B cell (primary cell): ENCODE data around the gene C20orf204. TPM values are rescaled to one million over a fixed set of nuclear protein-coding genes. Genes with fewer than 3 reads are reported as not detected.
A peak's percentile ranks its signal among the peaks of the same experiment; 100 is the strongest.

Source experiments
- ATAC-seq: fragments of 200-7000 bp; cut with Tn5 transposase; one replicate; pipeline ENCODE4 v1.10.0; 2021; ENCODE audit warnings: low read depth, mild to moderate bottlenecking, moderate number of reproducible peaks, moderate library complexity
- CTCF ChIA-PET: fragments of 350-600 bp; sonication (Branson Sonifier 250); formaldehyde crosslinking; loops from one replicate; lab custom pipeline; 2021; ENCODE audit warnings: antibody characterized with exemption, inconsistent platforms; lab: Charles Lee
- POLR2A ChIA-PET: fragments of 350-600 bp; sonication (Branson Sonifier 250); formaldehyde crosslinking; loops from one replicate; lab custom pipeline; 2021; ENCODE audit warnings: antibody characterized with exemption; lab: Charles Lee
- DNase-seq: peaks from one replicate; pipeline ENCODE4 v3.0.0; 2013
- H2AFZ ChIP-seq: 2 replicates; pipeline ENCODE4 v1.6.1; 2012; ENCODE audit warnings: mild to moderate bottlenecking, low read depth, low read length; ENCODE audit not compliant: insufficient read depth, poor library complexity, severe bottlenecking
- H3K27ac ChIP-seq, 2 donors: 1 replicate in 1 of 2; 2 replicates in 1 of 2; pipeline ENCODE4 v1.5.1; 2012 to 2013; ENCODE audit warnings: low read length in 2 of 2, mild to moderate bottlenecking in 2 of 2, moderate library complexity in 1 of 2
- H3K27me3 ChIP-seq, 4 experiments: fragments of 200-600 bp in 1 of 4; sonication (generic) in 1 of 4; replicated peaks in 1 of 4; 1 replicate in 2 of 4; 2 replicates in 2 of 4; pipeline versions ENCODE4 v1.6.1 to v1.7.0; 2013 to 2016; ENCODE audit warnings: low read length in 3 of 4, mild to moderate bottlenecking in 2 of 4, mixed read lengths in 1 of 4, moderate library complexity in 1 of 4; ENCODE audit not compliant: insufficient read depth in 4 of 4, control insufficient read depth in 3 of 4; ENCODE audit errors: control extremely low read depth in 1 of 4
- H3K36me3 ChIP-seq, 2 experiments: replicated peaks in 1 of 2; 1 replicate in 1 of 2; 2 replicates in 1 of 2; pipeline versions ENCODE4 v1.6.1 to v1.7.1; 2013; ENCODE audit warnings: low read length in 1 of 2; ENCODE audit not compliant: insufficient read depth in 2 of 2, control insufficient read depth in 1 of 2; ENCODE audit errors: control extremely low read depth in 1 of 2, extremely low read depth in 1 of 2
- H3K4me1 ChIP-seq, 2 donors: fragments of 200-600 bp in 1 of 2; sonication (generic) in 1 of 2; 1 replicate in 1 of 2; 2 replicates in 1 of 2; pipeline versions ENCODE4 v1.5.1 to v1.6.1; 2013 to 2017; ENCODE audit warnings: low read length in 2 of 2; ENCODE audit not compliant: control insufficient read depth in 2 of 2, insufficient read depth in 2 of 2
- H3K4me2 ChIP-seq: replicated peaks from 2 replicates; pipeline ENCODE3; 2012; ENCODE audit warnings: mild to moderate bottlenecking, low read depth, low read length; ENCODE audit not compliant: poor library complexity, severe bottlenecking
- H3K4me3 ChIP-seq, 5 experiments: fragments of 200-600 bp in 1 of 5; sonication (generic) in 1 of 5; 1 replicate in 3 of 5; 2 replicates in 2 of 5; pipeline versions ENCODE4 v1.5.1 to v1.7.0; 2011 to 2016; ENCODE audit warnings: low read length in 4 of 5, mild to moderate bottlenecking in 4 of 5, low read depth in 2 of 5, control low read depth in 1 of 5, moderate library complexity in 1 of 5; ENCODE audit not compliant: insufficient read depth in 1 of 5; ENCODE audit errors: control extremely low read depth in 1 of 5, extremely low read depth in 1 of 5
- H3K79me2 ChIP-seq: fragments of 200-600 bp; sonication (generic); one replicate; pipeline ENCODE4 v1.6.0; 2016; ENCODE audit warnings: low read length; ENCODE audit not compliant: control insufficient read depth, insufficient read depth
- H3K9ac ChIP-seq: fragments of 200-600 bp; sonication (generic); 2 replicates; pipeline ENCODE4 v1.6.1; 2017; ENCODE audit warnings: mild to moderate bottlenecking, low read length, moderate library complexity
- H3K9me3 ChIP-seq, 3 donors: one replicate each; pipeline versions ENCODE4 v1.6.1 to v1.7.1; 2013; ENCODE audit warnings: low read length in 2 of 3; ENCODE audit not compliant: control insufficient read depth in 2 of 3, insufficient read depth in 1 of 3; ENCODE audit errors: control extremely low read depth in 1 of 3
- H4K20me1 ChIP-seq: 2 replicates; pipeline ENCODE4 v1.6.0; 2012; ENCODE audit warnings: mild to moderate bottlenecking, low read length; ENCODE audit not compliant: insufficient read depth, control insufficient read depth, poor library complexity, severe bottlenecking
- H3K27ac Mint-ChIP-seq: one replicate; pipeline ENCODE4 v1.8.0; 2021; ENCODE audit warnings: mixed read lengths
- H3K27me3 Mint-ChIP-seq: one replicate; pipeline ENCODE4 v1.8.0; 2021; ENCODE audit warnings: mixed read lengths
- H3K4me1 Mint-ChIP-seq: one replicate; pipeline ENCODE4 v1.8.0; 2021; ENCODE audit warnings: mixed read lengths
- H3K4me3 Mint-ChIP-seq: one replicate; pipeline ENCODE4 v1.8.0; 2021; ENCODE audit warnings: mixed read lengths
- H3K9me3 Mint-ChIP-seq: one replicate; pipeline ENCODE4 v1.8.0; 2022; ENCODE audit warnings: mixed read lengths; ENCODE audit not compliant: insufficient read depth
- EZH2 ChIP-seq: IDR thresholded peaks from 2 replicates; pipeline ENCODE4 v1.6.1; 2012; ENCODE audit warnings: borderline replicate concordance, low read depth, mild to moderate bottlenecking, moderate library complexity, low read length; ENCODE audit not compliant: insufficient read depth, poor library complexity, severe bottlenecking
- WGBS: methylation state at CpG from one replicate; pipeline ENCODE4 v1.1.5; 2013; ENCODE audit warnings: missing lambda C conversion rate; ENCODE audit not compliant: insufficient coverage; 5-methylcytosine and 5-hydroxymethylcytosine counted together
- intact Hi-C: fragments of 100-400 bp; cut with micrococcal nuclease; formaldehyde crosslinking; loops from one replicate; pipeline ENCODE4 v1.10.0; 2022
- polyA plus RNA-seq: library from polyadenylated mRNA; depleted of rRNA; stranded (reverse); fragments of >200 nt; gene quantifications from 2 replicates; pipeline ENCODE4 v1.2.3, GENCODE V29; 2012
- total RNA-seq, 2 donors: library from RNA; stranded (reverse); fragments of 120-200 nt in 1 of 2; gene quantifications; 1 replicate in 1 of 2; 2 replicates in 1 of 2; pipeline versions ENCODE4 v1.2.3 to v1.2.4, GENCODE V29; 2013 to 2022
- TF ChIP-seq, protein P1 (sequence below): fragments of 200-600 bp; IDR thresholded peaks from one replicate; pipeline ENCODE4 v1.8.0; 2022; ENCODE audit warnings: antibody characterized with exemption, mild to moderate bottlenecking

The C20orf204 gene
- total and polyA plus RNA-seq, 2 donors (not counting 1 experiment from before 2014, with no cell fraction given), result 0.24 to 2.5 TPM

GRCh38 chr20:64038565-64039292 lies 2.7 kb downstream of the C20orf204 start:
- TF ChIP-seq EZH2, result no peak
- TF ChIP-seq, protein P1, sequence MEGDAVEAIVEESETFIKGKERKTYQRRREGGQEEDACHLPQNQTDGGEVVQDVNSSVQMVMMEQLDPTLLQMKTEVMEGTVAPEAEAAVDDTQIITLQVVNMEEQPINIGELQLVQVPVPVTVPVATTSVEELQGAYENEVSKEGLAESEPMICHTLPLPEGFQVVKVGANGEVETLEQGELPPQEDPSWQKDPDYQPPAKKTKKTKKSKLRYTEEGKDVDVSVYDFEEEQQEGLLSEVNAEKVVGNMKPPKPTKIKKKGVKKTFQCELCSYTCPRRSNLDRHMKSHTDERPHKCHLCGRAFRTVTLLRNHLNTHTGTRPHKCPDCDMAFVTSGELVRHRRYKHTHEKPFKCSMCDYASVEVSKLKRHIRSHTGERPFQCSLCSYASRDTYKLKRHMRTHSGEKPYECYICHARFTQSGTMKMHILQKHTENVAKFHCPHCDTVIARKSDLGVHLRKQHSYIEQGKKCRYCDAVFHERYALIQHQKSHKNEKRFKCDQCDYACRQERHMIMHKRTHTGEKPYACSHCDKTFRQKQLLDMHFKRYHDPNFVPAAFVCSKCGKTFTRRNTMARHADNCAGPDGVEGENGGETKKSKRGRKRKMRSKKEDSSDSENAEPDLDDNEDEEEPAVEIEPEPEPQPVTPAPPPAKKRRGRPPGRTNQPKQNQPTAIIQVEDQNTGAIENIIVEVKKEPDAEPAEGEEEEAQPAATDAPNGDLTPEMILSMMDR, result peak; percentile 79
- Histone ChIP-seq H3K27me3 (peaks cover 0 to 23% (median 11%) of the 10 kb centered on the region in 4 experiments), H3K9ac (peak overlapping the region; percentile 76), H2AFZ (peak overlapping the region; percentile 96), H3K9me3 (peaks cover 0 to 3% (median 0%) of the 10 kb centered on the region in 3 donors), H3K27ac (peak overlapping the region in 1 of 2 donors; percentile 28), H3K4me2 (peak overlapping the region; percentile 100), H3K36me3 (peaks cover 0 to 8% of the 10 kb centered on the region in 2 experiments), H3K4me1 (peaks cover 31 to 32% of the 10 kb centered on the region in 2 donors), H3K79me2 (no peaks in the 10 kb centered on the region), H4K20me1 (peaks cover 6% of the 10 kb centered on the region), H3K4me3 (peak overlapping the region in 4 of 5 experiments; percentile 64 to 85 (median 66))
- ChIA-PET CTCF (interaction anchor here (0.8 to 6.4 kb wide), 29 partner anchors 10 to 500 kb away, joined by 3 to 108 read pairs (median 5); partner anchors contain the start of genes LKAAEAR1, NPBWR2, OPRL1 and PCMTD2), POLR2A (interaction anchor here (0.5 to 1.6 kb wide), 10 partner anchors 8 to 1063 kb away, joined by 3 to 7 read pairs (median 4); partner anchors contain the start of genes OPRL1, PRPF6 and RGS19)
- ATAC-seq (peak; percentile 86), DNase-seq (peak; percentile 84)
- Mint-ChIP-seq H3K4me3 (peak overlapping the region; percentile 80), H3K27ac (peak overlapping the region; percentile 20), H3K9me3 (no peaks in the 10 kb centered on the region), H3K4me1 (peaks cover 23% of the 10 kb centered on the region), H3K27me3 (peaks cover 11% of the 10 kb centered on the region)
- intact Hi-C loops, result loop anchor here (1.0 to 5.0 kb wide), 6 partner anchors 19 to 82 kb away; partner anchors contain the start of genes PRPF6 and TCEA2
- WGBS, result under 1% methylated on average over 91 of the region's 91 CpGs
